ENCODE measurements around the gene ZFHX2. TPM values are rescaled to one million over a fixed set of nuclear protein-coding genes. Genes with fewer than 3 reads are reported as not detected.

Gene ZFHX2
- total and polyA plus RNA-seq, 2 of the 13 experiments (the other 11 are each of a cell fraction or from before 2014, with no cell fraction given): 0.17 to 0.44 TPM

DNA sequence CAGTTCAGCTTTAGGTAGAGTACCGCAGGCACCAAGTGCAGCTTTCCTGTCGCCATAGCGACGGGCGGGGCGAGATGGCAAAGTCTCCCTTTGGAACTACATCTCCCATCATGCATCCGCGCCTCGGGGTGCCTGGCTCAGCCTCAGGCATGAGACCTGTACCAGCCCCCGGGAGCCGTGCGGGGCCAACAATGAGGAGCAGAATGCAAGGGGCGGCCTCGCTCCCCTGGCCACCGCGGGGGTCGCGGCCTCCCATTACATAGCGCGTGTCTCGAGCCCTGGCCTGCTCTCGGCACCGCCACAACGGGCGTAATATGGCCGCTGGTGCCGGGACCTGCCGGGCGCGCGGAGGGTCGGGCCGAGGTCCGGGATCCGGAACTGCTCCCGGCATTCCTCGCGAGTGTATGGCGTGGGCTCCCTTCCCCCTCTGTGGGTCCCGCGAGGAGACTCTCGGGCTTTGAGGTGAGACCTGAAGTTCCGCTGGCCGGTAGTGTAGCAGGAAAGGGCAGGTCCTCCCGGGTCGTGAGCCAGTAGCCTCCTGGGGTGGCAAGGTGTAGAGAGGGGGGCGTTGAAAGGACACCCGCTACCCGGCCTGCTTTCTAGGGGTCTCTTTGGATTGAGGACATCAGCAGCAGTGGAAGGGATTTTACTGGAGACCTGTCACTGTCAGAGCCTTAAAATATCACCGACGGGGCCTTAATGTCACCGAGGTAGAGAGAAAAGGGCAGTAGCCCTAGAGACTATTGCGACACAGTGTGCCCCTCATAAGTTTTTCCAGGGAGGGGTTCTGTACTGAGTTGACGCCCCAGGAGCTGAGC lies 4.5 kb upstream of the ZFHX2 start, which contains the start of gene THTPA (continued):
- TF ChIP-seq ZNF800 (CRISPR knock-in tag; IDR thresholded peaks at IDR 0.05) (peak; percentile 96), ZNF446 (CRISPR knock-in tag; IDR thresholded peaks at IDR 0.05) (no peak), ZNF329 (CRISPR knock-in tag; IDR thresholded peaks at IDR 0.05; ENCODE audit: low read depth) (peak; percentile 87), YEATS4 (CRISPR knock-in tag; IDR thresholded peaks at IDR 0.05; ENCODE audit: borderline replicate concordance) (peak; percentile 100), MXD1 (CRISPR knock-in tag; IDR thresholded peaks at IDR 0.05) (peak; percentile 97; the same call in 1 of the 2 replicates), ZNF205 (CRISPR knock-in tag; IDR thresholded peaks at IDR 0.05) (peak; percentile 96), MBD4 (IDR thresholded peaks at IDR 0.05; ENCODE audit: borderline replicate concordance, low read length) (no peak), SOX13 (IDR thresholded peaks at IDR 0.05) (no peak), SOX13 (CRISPR knock-in tag; conservative IDR thresholded peaks at IDR 0.05 in 1 of 2, IDR thresholded peaks at IDR 0.05 in 1 of 2) (peak in 1 of 2 experiments; percentile 64; a peak in 3 of 4 replicates), ZNF451 (CRISPR knock-in tag; IDR thresholded peaks at IDR 0.05) (peak; percentile 96), ISX (CRISPR knock-in tag; conservative IDR thresholded peaks at IDR 0.05) (peak; percentile 92; the same call in 1 of the 2 replicates), GZF1 (CRISPR knock-in tag; IDR thresholded peaks at IDR 0.05) (peak; percentile 93; the same call in 1 of the 2 replicates), CAMTA2 (CRISPR knock-in tag; IDR thresholded peaks at IDR 0.05; ENCODE audit: borderline replicate concordance) (peak; percentile 82), ATM (IDR thresholded peaks at IDR 0.05; ENCODE audit: borderline replicate concordance) (no peak), ZFX (CRISPR knock-in tag; IDR thresholded peaks at IDR 0.05; ENCODE audit: low read depth) (peak; percentile 100), DMAP1 (CRISPR knock-in tag; IDR thresholded peaks at IDR 0.05) (peak; percentile 99), FOXA3 (CRISPR knock-in tag; IDR thresholded peaks at IDR 0.05) (peak; percentile 78), MYNN (CRISPR knock-in tag; IDR thresholded peaks at IDR 0.05; ENCODE audit: low read depth) (peak; percentile 93), GRHL1 (CRISPR knock-in tag; conservative IDR thresholded peaks at IDR 0.05) (no peak), GLMP (CRISPR knock-in tag; IDR thresholded peaks at IDR 0.05; ENCODE audit: borderline replicate concordance) (peak; percentile 81; the same call in 1 of the 2 replicates)
- TF ChIP-seq, protein P1, sequence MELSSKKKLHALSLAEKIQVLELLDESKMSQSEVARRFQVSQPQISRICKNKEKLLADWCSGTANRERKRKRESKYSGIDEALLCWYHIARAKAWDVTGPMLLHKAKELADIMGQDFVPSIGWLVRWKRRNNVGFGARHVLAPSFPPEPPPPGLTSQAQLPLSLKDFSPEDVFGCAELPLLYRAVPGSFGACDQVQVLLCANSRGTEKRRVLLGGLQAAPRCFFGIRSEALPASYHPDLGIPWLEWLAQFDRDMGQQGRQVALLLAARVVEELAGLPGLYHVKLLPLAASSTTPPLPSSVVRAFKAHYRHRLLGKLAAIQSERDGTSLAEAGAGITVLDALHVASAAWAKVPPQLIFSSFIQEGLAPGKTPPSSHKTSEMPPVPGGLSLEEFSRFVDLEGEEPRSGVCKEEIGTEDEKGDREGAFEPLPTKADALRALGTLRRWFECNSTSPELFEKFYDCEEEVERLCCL (CRISPR knock-in tag; IDR thresholded peaks at IDR 0.05; ENCODE audit: borderline replicate concordance): peak; percentile 98
- TF ChIP-seq, protein P2, sequence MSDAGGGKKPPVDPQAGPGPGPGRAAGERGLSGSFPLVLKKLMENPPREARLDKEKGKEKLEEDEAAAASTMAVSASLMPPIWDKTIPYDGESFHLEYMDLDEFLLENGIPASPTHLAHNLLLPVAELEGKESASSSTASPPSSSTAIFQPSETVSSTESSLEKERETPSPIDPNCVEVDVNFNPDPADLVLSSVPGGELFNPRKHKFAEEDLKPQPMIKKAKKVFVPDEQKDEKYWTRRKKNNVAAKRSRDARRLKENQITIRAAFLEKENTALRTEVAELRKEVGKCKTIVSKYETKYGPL (CRISPR knock-in tag; IDR thresholded peaks at IDR 0.05): peak; percentile 62

Data from HepG2 (cell line).